Measurements from ENCODE around the gene PDXK.

The PDXK gene

GRCh38 chr21:43691086-43691795, 27.7 kb upstream of the PDXK start:
- DNase-seq (ENCODE audit: low read depth): peak; percentile 24
- no peak for TF ChIP-seq CTCF (IDR thresholded peaks at IDR 0.05; ENCODE audit: insufficient read depth, low read depth, low read length, missing control alignments)
- no peak overlapping the region for H3K4me3 ChIP-seq (ENCODE audit: low read length)

- DNase-seq (ENCODE audit: low read depth): no peak
- no peak overlapping the region for H3K4me3 ChIP-seq (ENCODE audit: low read length)
- no peak for TF ChIP-seq CTCF (IDR thresholded peaks at IDR 0.05; ENCODE audit: insufficient read depth, low read depth, low read length, missing control alignments)
Measured at GRCh38 chr21:43691801-43692200, 27.1 kb upstream of the PDXK start.

- DNase-seq (ENCODE audit: low read depth): no peak
- no peak overlapping the region for H3K4me3 ChIP-seq (ENCODE audit: low read length)
- TF ChIP-seq CTCF (IDR thresholded peaks at IDR 0.05; ENCODE audit: insufficient read depth, low read depth, low read length, missing control alignments): no peak
Measured at GRCh38 chr21:43692949-43693348, 26.0 kb upstream of the PDXK start.

- no peak for DNase-seq (ENCODE audit: low read depth)
- H3K4me3 ChIP-seq (ENCODE audit: low read length): no peak overlapping the region
- TF ChIP-seq CTCF (IDR thresholded peaks at IDR 0.05; ENCODE audit: insufficient read depth, low read depth, low read length, missing control alignments): no peak
Measured at GRCh38 chr21:43693981-43694380, 24.9 kb upstream of the PDXK start.

GRCh38 chr21:43694437-43695079, 24.4 kb upstream of the PDXK start:
- no peak for TF ChIP-seq CTCF (IDR thresholded peaks at IDR 0.05; ENCODE audit: insufficient read depth, low read depth, low read length, missing control alignments)
- no peak overlapping the region for H3K4me3 ChIP-seq (ENCODE audit: low read length)
- DNase-seq (ENCODE audit: low read depth): no peak

- no peak for DNase-seq (ENCODE audit: low read depth)
- H3K4me3 ChIP-seq (ENCODE audit: low read length): no peak overlapping the region
- TF ChIP-seq CTCF (IDR thresholded peaks at IDR 0.05; ENCODE audit: insufficient read depth, low read depth, low read length, missing control alignments): no peak
Measured at GRCh38 chr21:43696214-43696613, 22.7 kb upstream of the PDXK start.
